Adipose tissue (tissue), 3 donors: ENCODE data around the gene LAMA4. TPM values are rescaled to one million over a fixed set of nuclear protein-coding genes. Genes with fewer than 3 reads are reported as not detected.
A peak's percentile ranks its signal among the peaks of the same experiment; 100 is the strongest.

Source experiments
- H3K27ac ChIP-seq: one replicate; pipeline ENCODE4 v1.5.1; 2013; ENCODE audit warnings: low read depth, low read length
- WGBS, 3 donors: extraction: QIAGEN DNeasy Blood & Tissue Kit; methylation state at CpG; one replicate each; pipeline ENCODE4 v1.1.7; 2013; 5-methylcytosine and 5-hydroxymethylcytosine counted together
- polyA plus RNA-seq, 3 donors: library from polyadenylated mRNA; stranded (reverse); fragments of 200-250 nt; gene quantifications; one replicate each; pipeline ENCODE4 v1.2.3, GENCODE V29; 2013
- donor health status: healthy with polysubstance abuse.
- donor health status: Bipolar disorder and iron deficiency.
- donor health status: healthy.

LAMA4 gene
- 100 to 1,000 TPM in 1 of 3 donors, 10 to 100 TPM in 1, 1 to 10 TPM in 1; 10.0 to 157 (median 70.6) TPM for polyA plus RNA-seq

- H3K27ac ChIP-seq: peak within 1 kb of the TSS; percentile 74
- 3 to 4% (median 4%) methylated on average over 52 of the region's 52 CpGs for WGBS, 3 donors
These were observed at the start of gene LAMA4 for GRCh38 chr6:112253841-112254816. LAMA4 (minus strand) TSS chr6:112254567; CDS start chr6:112254150, 417 bp downstream.

- no peak overlapping the region for H3K27ac ChIP-seq
- 73 to 78% (median 75%) methylated on average over 3 of the region's 3 CpGs for WGBS, 3 donors
These were observed 47.9 kb upstream of the LAMA4 start for GRCh38 chr6:112302142-112302705.

- no peak overlapping the region for H3K27ac ChIP-seq
These were observed 46.5 kb upstream of the LAMA4 start for GRCh38 chr6:112300896-112301295.

- no peak overlapping the region for H3K27ac ChIP-seq
- WGBS, 3 donors: 44 to 77% (median 69%) methylated on average over 1 of the region's 1 CpG
These were observed 44.5 kb upstream of the LAMA4 start for GRCh38 chr6:112298816-112299281.

- 59 to 68% (median 61%) methylated on average over 7 of the region's 7 CpGs for WGBS, 3 donors
- no peak overlapping the region for H3K27ac ChIP-seq
These were observed 43.8 kb upstream of the LAMA4 start for GRCh38 chr6:112298021-112298745.

- H3K27ac ChIP-seq: no peak overlapping the region
These were observed 42.3 kb upstream of the LAMA4 start for GRCh38 chr6:112296694-112297093.

- no peak overlapping the region for H3K27ac ChIP-seq
- 74 to 81% (median 78%) methylated on average over 2 of the region's 2 CpGs for WGBS, 3 donors
These were observed 41.8 kb upstream of the LAMA4 start for GRCh38 chr6:112296122-112296521.

GRCh38 chr6:112291161-112291762 lies 36.9 kb upstream of the LAMA4 start:
- WGBS, 3 donors: 38 to 81% (median 43%) methylated on average over 1 of the region's 1 CpG

GRCh38 chr6:112289038-112289566 lies 34.7 kb upstream of the LAMA4 start:
- 56 to 83% (median 63%) methylated on average over 4 of the region's 4 CpGs for WGBS, 3 donors
- no peak overlapping the region for H3K27ac ChIP-seq

More at GRCh38 chr6:112291161-112291762, 36.9 kb upstream of the LAMA4 start:
- H3K27ac ChIP-seq: no peak overlapping the region

GRCh38 chr6:112288475-112288874 lies 34.1 kb upstream of the LAMA4 start:
- no peak overlapping the region for H3K27ac ChIP-seq

- WGBS, 3 donors: 49 to 70% (median 64%) methylated on average over 4 of the region's 4 CpGs
- no peak overlapping the region for H3K27ac ChIP-seq
These were observed 33.3 kb upstream of the LAMA4 start for GRCh38 chr6:112287577-112288225.

- no peak overlapping the region for H3K27ac ChIP-seq
- 46 to 65% (median 63%) methylated on average over 1 of the region's 1 CpG for WGBS, 3 donors
These were observed 32.3 kb upstream of the LAMA4 start for GRCh38 chr6:112286500-112287144.

- 45 to 91% (median 64%) methylated on average over 2 of the region's 2 CpGs for WGBS, 3 donors
- no peak overlapping the region for H3K27ac ChIP-seq
These were observed 31.6 kb upstream of the LAMA4 start for GRCh38 chr6:112286010-112286409.

GRCh38 chr6:112284603-112285002 lies 30.2 kb upstream of the LAMA4 start:
- no peak overlapping the region for H3K27ac ChIP-seq

- no peak overlapping the region for H3K27ac ChIP-seq
- 69 to 97% (median 92%) methylated on average over 4 of the region's 4 CpGs for WGBS, 3 donors
These were observed 29.3 kb upstream of the LAMA4 start for GRCh38 chr6:112283621-112284020.

- no peak overlapping the region for H3K27ac ChIP-seq
- 43 to 59% (median 44%) methylated on average over 4 of the region's 4 CpGs for WGBS, 3 donors
These were observed 27.7 kb upstream of the LAMA4 start for GRCh38 chr6:112281821-112282615.
